H1 (cell line): ENCODE measurements around the gene KRTAP10-4. TPM values are rescaled to one million over a fixed set of nuclear protein-coding genes. Genes with fewer than 3 reads are reported as not detected.

Experiments used
- BCL11A ChIP-seq, 2 experiments: IDR thresholded peaks; one replicate each; pipeline ENCODE4 v1.6.1; 2011; ENCODE audit warnings: low read depth in 2 of 2, low read length in 2 of 2, mild to moderate bottlenecking in 2 of 2
- CBX5 ChIP-seq: fragments of 300-800, 300-1000 bp; sonication (generic); IDR thresholded peaks from 2 replicates; pipeline ENCODE4 v1.7.1; 2016; ENCODE audit warnings: antibody characterized with exemption, low read length, low read depth
- SAP30 ChIP-seq: fragments of 300-600 bp; sonication (generic); IDR thresholded peaks from 2 replicates; pipeline ENCODE4 v1.7.1; 2012; ENCODE audit warnings: low read length, moderate library complexity, mild to moderate bottlenecking, inconsistent platforms; ENCODE audit not compliant: insufficient read depth, insufficient replicate concordance
- TAF1 ChIP-seq: IDR thresholded peaks from 2 replicates; pipeline ENCODE4 v1.6.1; 2011; ENCODE audit warnings: mild to moderate bottlenecking, low read depth, low read length
- polyA plus RNA-seq, 7 experiments: library from polyadenylated mRNA; depleted of rRNA in 3 of 7; stranded (reverse) in 5 of 7; unstranded in 2 of 7; fragments of >200 nt in 5 of 7; fragments of 200-250 nt in 2 of 7; gene quantifications; 1 replicate in 5 of 7; 2 replicates in 1 of 7; 4 replicates in 1 of 7; pipeline versions ENCODE4 v1.2.1 to v1.2.3, GENCODE V29; 2011 to 2013; ENCODE audit warnings: missing spikeins in 2 of 7, mixed read lengths in 2 of 7
- total RNA-seq: library from RNA; stranded (reverse); fragmentation: NEBNext Ultra II Directional; extraction: Animal tissue kit (Norgen Biotek cat#: 25700); gene quantifications from 2 replicates; pipeline ENCODE4 v1.2.1, GENCODE V29; 2021
- TF ChIP-seq, protein P1 (sequence below): IDR thresholded peaks from 2 replicates; pipeline ENCODE4 v1.6.1; 2011; ENCODE audit warnings: low read depth, mild to moderate bottlenecking, low read length; ENCODE audit not compliant: insufficient read depth
- TF ChIP-seq, protein P2 (sequence below): IDR thresholded peaks from 2 replicates; pipeline ENCODE4 v1.6.1; 2011; ENCODE audit warnings: low read length, improper control_type of control experiment

The KRTAP10-4 gene
- total and polyA plus RNA-seq, 2 of the 8 experiments (the other 6 are each of a cell fraction or from before 2014, with no cell fraction given) = not detected

DNA sequence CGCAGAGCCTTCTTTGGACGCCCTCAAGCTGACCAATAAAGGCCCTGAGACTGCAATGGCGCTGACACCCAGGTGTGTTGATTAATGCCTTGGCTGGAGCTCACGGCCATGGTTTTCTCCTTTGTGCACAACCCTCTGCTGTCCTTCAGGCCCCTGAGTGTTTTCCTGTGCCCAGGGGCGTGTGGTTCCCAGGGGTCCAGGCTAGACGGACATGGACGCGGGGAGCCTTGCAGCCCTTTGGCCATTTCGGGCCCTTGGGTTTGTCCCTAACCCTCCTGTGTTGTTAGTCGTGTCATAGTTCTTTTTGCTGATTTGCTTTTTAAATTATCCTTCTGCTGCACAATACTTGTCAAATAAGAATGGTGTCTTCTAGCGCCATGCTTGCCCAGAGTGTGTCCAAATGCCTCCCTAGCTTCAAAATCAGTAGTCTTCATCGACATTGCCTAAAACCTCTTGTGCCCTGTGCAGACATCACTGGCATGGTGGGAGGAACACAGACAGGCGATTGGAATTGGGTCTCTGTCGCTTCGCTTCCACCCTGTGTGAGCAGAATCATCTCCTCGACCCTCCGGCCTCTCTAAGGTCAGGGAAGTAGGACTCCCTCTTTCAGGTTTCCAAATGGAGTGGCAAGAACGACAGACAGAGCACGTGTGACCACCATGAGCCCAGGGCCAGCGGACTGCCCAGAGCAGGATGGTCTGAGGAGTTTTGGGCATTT lies 1.9 kb downstream of the KRTAP10-4 start (continued):
- TF ChIP-seq, protein P1, sequence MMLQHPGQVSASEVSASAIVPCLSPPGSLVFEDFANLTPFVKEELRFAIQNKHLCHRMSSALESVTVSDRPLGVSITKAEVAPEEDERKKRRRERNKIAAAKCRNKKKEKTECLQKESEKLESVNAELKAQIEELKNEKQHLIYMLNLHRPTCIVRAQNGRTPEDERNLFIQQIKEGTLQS = no peak
- TF ChIP-seq, protein P2, sequence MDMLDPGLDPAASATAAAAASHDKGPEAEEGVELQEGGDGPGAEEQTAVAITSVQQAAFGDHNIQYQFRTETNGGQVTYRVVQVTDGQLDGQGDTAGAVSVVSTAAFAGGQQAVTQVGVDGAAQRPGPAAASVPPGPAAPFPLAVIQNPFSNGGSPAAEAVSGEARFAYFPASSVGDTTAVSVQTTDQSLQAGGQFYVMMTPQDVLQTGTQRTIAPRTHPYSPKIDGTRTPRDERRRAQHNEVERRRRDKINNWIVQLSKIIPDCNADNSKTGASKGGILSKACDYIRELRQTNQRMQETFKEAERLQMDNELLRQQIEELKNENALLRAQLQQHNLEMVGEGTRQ = no peak
- TF ChIP-seq BCL11A (IDR thresholded peaks at IDR 0.05; ENCODE audit: low read depth in 2 of 2, low read length in 2 of 2) = no peak
- no peak for TF ChIP-seq TAF1
- TF ChIP-seq SAP30 = no peak
- no peak for TF ChIP-seq CBX5
- TF ChIP-seq, all 59 proteins: peak for 0
